HCT116 (cell line): Measurements from ENCODE around the gene PIAS4.
A peak's percentile ranks its signal among the peaks of the same experiment; 100 is the strongest.

ENCODE experiments used
- ATF3 ChIP-seq: IDR thresholded peaks from 2 replicates; pipeline ENCODE4 v1.6.1; 2012
- CTCF ChIP-seq, 3 experiments: fragments of 200-600 bp in 1 of 3; sonication (generic) in 1 of 3; IDR thresholded peaks in 2 of 3; conservative IDR thresholded peaks in 1 of 3; 2 replicates each; pipeline ENCODE4 v1.5.1; 2012 to 2017; ENCODE audit warnings: low read depth in 2 of 3, low read length in 2 of 3, antibody characterized with exemption in 1 of 3, borderline replicate concordance in 1 of 3, control low read depth in 1 of 3, mild to moderate bottlenecking in 1 of 3, mixed read lengths in 1 of 3, mixed run types in 1 of 3, moderate library complexity in 1 of 3; ENCODE audit not compliant: insufficient read depth in 1 of 3
- EZH2 ChIP-seq: fragments of 200-600 bp; sonication (generic); IDR thresholded peaks from 2 replicates; pipeline ENCODE4 v1.6.1; 2017; ENCODE audit warnings: antibody characterized with exemption, mixed run types
- EZH2phosphoT487 ChIP-seq: fragments of 200-600 bp; IDR thresholded peaks from 2 replicates; pipeline ENCODE4 v1.6.1; 2018; ENCODE audit warnings: antibody characterized with exemption, borderline replicate concordance
- POLR2AphosphoS5 ChIP-seq: IDR thresholded peaks from 2 replicates; pipeline ENCODE4 v1.6.1; 2011; ENCODE audit warnings: mild to moderate bottlenecking, low read depth, low read length, moderate library complexity
- ZBTB33 ChIP-seq: IDR thresholded peaks from 2 replicates; pipeline ENCODE4 v1.6.1; 2011; ENCODE audit warnings: mild to moderate bottlenecking, low read length, moderate library complexity; ENCODE audit not compliant: insufficient replicate concordance; ENCODE audit errors: extremely low read depth
- ZNF274 ChIP-seq: fragments of 200-500 bp; sonication (Bioruptor generic); IDR thresholded peaks from 2 replicates; pipeline ENCODE4 v1.6.1; 2014; ENCODE audit warnings: mild to moderate bottlenecking, low read depth, low read length, inconsistent platforms

- TF ChIP-seq EZH2phosphoT487 (no peak), CTCF (IDR thresholded peaks at IDR 0.05 in 2 of 3, conservative IDR thresholded peaks at IDR 0.05 in 1 of 3; ENCODE audit: borderline replicate concordance in 1 of 3, insufficient read depth in 1 of 3, low read depth in 2 of 3, low read length in 2 of 3) (no peak), EZH2 (no peak), POLR2AphosphoS5 (peak; percentile 57; the same call in 1 of the 2 replicates), ZBTB33 (no peak), ATF3 (no peak), ZNF274 (no peak)
These were observed 58.1 kb downstream of the PIAS4 start for GRCh38 chr19:4065430-4066175.
